Renal cortical epithelial cell (primary cell): Measurements from ENCODE around the gene MXRA8. TPM values are rescaled to one million over a fixed set of nuclear protein-coding genes. Genes with fewer than 3 reads are reported as not detected.

Experiments
- DNase-seq: peaks from one replicate; pipeline ENCODE4 v3.0.0-alpha.2; 2011; ENCODE audit warnings: low read depth
- total RNA-seq: library from RNA; depleted of rRNA; stranded (reverse); fragments of >200 nt; gene quantifications from 2 replicates; pipeline ENCODE4 v1.2.3, GENCODE V29; 2014

Gene MXRA8
- total RNA-seq, 1 donor from 2014 or later, result 24.7 TPM

- DNase-seq, result no peak
Observed at GRCh38 chr1:1367315-1367714, 9.0 kb upstream of the MXRA8 start.

GRCh38 chr1:1366699-1367066 is 8.3 kb upstream of the MXRA8 start:
- DNase-seq, result no peak

GRCh38 chr1:1365875-1366698 is 7.7 kb upstream of the MXRA8 start:
- no peak for DNase-seq

- no peak for DNase-seq
Observed at GRCh38 chr1:1364266-1364665, 5.9 kb upstream of the MXRA8 start.

- DNase-seq, result peak; percentile 23
Observed at GRCh38 chr1:1361982-1362423, 3.6 kb upstream of the MXRA8 start.

- no peak for DNase-seq
Observed at GRCh38 chr1:1361233-1361981, 3.1 kb upstream of the MXRA8 start.

GRCh38 chr1:1360506-1361169 is 2.3 kb upstream of the MXRA8 start:
- peak; percentile 87 for DNase-seq

- no peak for DNase-seq
Observed at GRCh38 chr1:1359664-1360468, 1.5 kb upstream of the MXRA8 start.

- DNase-seq, result peak; percentile 41
Observed at GRCh38 chr1:1359308-1359663, 931 bp upstream of the MXRA8 start.

GRCh38 chr1:1357871-1358432 is 403 bp downstream of the MXRA8 start:
- DNase-seq, result no peak

GRCh38 chr1:1356796-1357401 is 1.5 kb downstream of the MXRA8 start:
- no peak for DNase-seq

- no peak for DNase-seq
Observed at GRCh38 chr1:1356166-1356795, 2.1 kb downstream of the MXRA8 start.

GRCh38 chr1:1355416-1355815 is 2.9 kb downstream of the MXRA8 start:
- no peak for DNase-seq

- DNase-seq, result no peak
Observed at GRCh38 chr1:1354271-1355247, 3.8 kb downstream of the MXRA8 start.

- DNase-seq, result no peak
Observed at GRCh38 chr1:1353389-1354151, 4.8 kb downstream of the MXRA8 start.

GRCh38 chr1:1352786-1353388 is 5.5 kb downstream of the MXRA8 start:
- DNase-seq, result no peak

- DNase-seq, result no peak
Observed at GRCh38 chr1:1351511-1352427, 6.6 kb downstream of the MXRA8 start.
